AG08395 (cell line): ENCODE data around the gene TRAPPC3.
"Not testable (repeated sequence)": the region's sequence is repeated elsewhere in the genome, so short reads cannot be mapped to it uniquely, and the experiment has no call there.

Experiments used
- DNase-seq: peaks from one replicate; pipeline ENCODE4 v3.0.0; 2012; ENCODE audit warnings: mixed read lengths, low spot score

The TRAPPC3 gene

GRCh38 chr1:36149237-36149972 lies at the start of gene TRAPPC3:
TSS of gene TRAPPC3 (minus strand) at chr1:36149486. CDS start at chr1:36149378, 108 bp downstream.
- peak; percentile 98 for DNase-seq

- no peak for DNase-seq
Measured at GRCh38 chr1:36198641-36199040, 49.4 kb upstream of the TRAPPC3 start.

- DNase-seq: not testable (repeated sequence)
Measured at GRCh38 chr1:36196805-36197204, 47.5 kb upstream of the TRAPPC3 start.

DNA sequence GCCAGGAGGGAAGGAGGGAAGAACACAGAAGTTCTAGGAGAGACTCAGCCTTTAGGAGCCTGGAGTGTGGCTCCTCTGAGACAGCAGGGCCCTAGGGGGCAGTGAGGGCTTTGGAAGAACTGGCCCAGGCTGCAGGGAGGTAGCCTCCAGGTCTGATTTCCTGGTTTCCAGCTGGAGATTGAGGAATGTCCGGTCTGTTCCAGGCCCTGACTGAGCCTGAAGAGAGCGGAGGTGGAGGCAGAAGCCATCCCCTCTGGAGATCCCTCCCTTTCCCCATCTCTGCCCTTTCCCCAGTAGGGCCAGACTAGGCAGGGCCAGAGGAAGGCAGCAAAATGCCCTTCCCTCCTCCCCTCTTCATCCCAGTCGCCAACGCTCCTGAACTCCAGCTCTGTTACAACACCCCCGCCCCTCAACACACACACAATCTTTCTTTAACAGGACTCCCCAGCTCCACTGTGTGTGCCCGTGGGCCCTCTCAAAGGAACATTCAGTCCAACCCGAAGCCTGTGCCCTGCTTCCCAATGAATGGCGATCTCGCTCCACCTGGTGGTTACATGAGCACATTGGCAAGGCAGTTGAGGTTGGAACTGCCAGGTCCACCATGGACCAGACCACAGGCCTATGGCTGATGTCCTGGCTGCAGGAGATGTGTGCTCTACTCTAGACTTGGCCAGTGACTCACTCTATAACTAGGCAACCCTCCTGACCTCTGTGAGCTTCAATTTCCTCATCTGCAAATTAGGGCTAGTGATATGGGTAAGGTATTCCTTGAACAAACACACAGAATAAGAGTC lies 38.7 kb upstream of the TRAPPC3 start:
- DNase-seq: peak; percentile 90

DNA sequence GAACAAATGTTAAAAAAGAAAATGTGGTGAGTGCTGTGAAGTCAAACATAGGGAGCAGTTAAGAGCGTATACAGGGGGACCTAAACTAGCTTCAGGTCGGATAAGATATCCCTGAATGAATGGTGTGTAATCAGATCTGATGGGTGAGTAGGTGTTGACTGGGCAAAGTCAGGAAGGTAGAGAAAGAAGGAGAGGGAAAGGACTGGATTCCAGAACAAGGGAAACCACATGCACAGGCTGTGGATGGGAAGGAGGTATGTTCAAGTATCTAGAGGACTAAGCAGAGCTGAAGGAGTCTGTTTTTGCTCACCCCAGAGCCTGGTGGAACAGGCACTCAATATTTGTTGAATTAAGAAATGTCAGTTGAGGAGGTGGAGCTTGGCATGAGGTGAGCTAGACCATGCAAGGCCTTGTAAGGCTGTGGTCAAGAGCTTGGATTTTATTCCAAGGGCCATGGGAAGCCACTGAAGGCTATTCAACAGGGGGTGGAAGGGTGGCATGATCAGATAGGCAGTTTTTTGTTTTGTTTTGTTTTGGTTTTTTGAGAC lies 34.1 kb upstream of the TRAPPC3 start:
- no peak for DNase-seq

DNA sequence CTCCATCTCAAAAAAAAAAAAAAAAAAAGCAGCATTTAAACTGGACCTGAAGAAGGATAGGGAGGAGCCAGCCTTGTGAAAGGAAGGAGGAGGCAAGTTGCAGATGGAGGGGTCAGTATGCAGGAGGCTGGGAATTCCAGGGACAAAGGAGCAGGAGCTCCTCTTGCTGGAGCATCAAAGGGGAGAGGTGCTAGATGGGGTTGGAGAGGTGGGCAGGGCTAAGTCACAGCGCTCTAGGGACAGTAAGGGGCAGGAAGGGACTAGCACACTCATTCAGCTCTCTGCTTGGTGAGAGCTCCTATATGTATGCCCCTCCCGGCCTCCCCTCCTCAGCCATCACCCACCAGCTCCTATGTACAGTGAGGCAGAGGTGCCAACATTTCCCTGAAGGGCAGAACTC lies 33.4 kb upstream of the TRAPPC3 start:
- DNase-seq: no peak

GRCh38 chr1:36179220-36179600 lies 29.9 kb upstream of the TRAPPC3 start:
- no peak for DNase-seq

- DNase-seq: no peak
Measured at GRCh38 chr1:36178471-36179219, 29.4 kb upstream of the TRAPPC3 start.

DNA sequence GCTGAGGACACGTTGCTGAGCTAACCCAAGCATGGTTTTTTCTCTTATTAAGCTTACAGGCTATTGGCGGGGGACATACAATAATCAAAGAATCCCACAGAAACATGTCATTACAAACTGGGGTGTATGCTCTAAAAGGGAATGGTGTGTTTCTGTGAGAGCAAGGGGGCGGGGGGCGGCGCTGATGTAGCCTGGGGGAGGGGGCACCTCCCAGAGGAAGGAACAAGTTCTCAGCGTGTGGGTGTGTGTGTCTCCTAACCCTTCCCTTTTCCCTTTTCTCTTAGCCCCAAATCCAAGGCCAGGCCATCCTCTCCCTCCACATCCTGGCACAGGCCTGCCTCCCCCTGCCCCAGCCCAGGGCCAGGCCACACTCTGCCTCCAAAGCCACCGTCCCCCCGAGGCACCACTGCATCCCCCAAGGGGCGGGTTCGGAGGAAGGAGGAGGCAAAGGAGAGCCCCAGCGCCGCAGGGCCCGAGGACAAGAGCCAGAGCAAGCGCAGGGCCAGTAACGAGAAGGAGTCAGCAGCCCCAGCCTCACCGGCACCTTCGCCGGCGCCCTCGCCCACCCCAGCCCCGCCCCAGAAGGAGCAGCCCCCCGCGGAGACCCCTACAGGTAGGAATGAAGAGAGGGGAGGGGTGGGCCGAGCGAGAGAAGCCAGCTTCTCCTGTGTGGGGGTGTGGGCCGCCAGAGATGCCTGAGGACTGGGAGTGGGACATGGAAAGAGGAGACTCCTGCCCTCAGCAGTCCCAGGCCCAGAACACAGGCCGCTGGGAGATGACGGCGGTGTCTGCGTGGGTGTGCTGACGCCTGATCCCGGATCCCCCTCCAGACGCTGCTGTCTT lies 28.5 kb upstream of the TRAPPC3 start:
- no peak for DNase-seq

GRCh38 chr1:36176106-36176949 lies 27.0 kb upstream of the TRAPPC3 start:
- DNase-seq: no peak

- DNase-seq: peak; percentile 44
Measured at GRCh38 chr1:36175137-36176095, 26.1 kb upstream of the TRAPPC3 start.

DNA sequence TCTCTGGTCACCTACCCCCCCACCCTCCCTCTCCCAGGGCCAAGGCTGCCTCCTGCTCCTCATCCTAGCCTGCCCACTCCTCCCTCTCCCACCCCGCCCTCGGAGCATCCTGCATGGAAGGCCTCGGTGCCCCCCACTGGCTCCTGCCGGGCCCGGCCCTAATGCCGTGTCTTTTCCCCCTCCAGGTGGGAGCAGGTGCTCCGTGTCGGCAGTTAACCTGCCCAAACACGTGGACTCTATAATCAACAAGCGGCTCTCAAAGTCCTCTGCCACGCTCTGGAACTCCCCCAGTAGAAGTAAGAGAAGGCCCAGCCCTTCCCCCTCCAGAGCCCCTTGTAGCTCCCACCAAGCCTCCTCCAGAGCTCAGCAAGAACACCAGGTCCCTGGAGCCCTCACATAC lies 25.4 kb upstream of the TRAPPC3 start:
- DNase-seq: no peak

DNA sequence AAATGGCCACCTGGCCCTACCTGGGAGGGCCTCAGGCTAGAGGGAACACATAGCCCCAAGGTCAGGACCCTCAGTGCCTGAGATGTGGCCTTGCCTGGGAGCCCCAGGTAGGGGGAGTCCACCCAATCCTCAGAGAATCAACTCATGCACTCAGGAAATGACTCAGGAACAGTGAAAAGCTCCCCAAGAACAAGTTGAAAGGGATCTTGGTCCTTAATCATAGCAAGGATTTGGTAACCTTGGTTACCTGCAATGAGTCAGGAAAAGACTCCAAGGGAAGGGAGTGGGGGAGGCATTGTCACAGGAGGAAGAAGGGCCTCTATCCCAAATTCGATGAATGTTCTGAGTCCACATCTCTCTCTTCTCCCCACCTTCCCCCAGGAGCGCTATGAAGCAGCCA lies 23.7 kb upstream of the TRAPPC3 start:
- peak; percentile 71 for DNase-seq

- no peak for DNase-seq
Measured at GRCh38 chr1:36172017-36172747, 22.9 kb upstream of the TRAPPC3 start.

DNA sequence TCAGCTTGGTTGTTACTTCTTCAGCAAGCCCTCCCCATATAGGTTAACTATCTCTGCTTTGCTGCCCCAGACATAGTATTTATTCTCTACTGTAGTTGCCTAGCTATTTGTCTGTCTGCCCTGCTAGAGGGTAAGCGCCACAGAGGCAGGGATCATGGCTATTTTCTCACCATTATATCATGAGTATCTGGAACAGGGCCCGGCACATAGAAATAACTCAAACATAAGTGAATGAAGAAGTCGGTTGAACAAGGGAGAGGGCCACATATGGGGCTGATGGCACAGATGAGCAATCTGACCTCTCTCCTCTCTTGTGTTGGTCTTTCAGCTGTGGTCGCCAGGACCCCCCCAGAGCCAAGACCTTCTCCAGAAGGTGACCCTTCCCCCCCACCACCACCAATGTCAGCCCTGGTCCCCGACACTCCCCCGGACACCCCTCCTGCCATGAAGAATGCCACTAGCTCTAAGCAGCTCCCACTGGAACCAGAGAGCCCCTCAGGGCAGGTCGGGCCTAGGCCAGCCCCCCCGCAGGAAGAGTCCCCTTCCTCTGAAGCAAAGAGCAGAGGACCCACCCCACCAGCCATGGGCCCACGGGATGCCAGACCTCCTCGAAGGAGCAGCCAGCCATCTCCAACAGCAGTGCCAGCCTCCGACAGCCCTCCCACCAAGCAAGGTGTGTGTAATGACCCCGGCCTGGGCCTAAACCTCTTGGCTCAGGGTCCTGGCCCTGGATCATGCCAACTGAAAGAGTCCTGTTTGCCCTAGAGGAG lies 21.5 kb upstream of the TRAPPC3 start:
- DNase-seq: no peak

DNA sequence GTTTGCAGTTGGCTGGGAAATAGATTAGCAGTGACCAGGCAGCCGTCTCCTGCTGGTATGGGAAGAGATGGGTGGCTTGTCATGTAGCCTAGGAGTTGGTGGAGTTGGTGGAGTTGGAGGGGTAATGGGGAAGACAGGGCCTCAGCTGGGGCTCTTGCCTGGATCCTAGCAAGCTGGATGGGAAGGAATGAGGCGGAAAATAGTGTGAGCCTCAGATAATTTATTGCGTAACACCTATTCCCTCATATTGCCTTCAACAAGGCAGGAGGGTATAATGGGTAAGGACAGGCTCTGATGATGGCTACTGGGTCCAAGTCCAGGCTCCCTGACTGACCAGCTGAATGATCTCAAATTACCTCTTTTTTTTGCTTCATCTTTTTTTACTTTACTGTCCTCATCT lies 19.2 kb upstream of the TRAPPC3 start:
- DNase-seq: no peak

- DNase-seq: peak; percentile 67
Measured at GRCh38 chr1:36166938-36167905, 17.9 kb upstream of the TRAPPC3 start.
